OCI-LY1 (cell line): ENCODE data around the gene CNTFR.
A peak's percentile ranks its signal among the peaks of the same experiment; 100 is the strongest.

Source experiments
- H2AFZ ChIP-seq: fragments of 200-600 bp; sonication (generic), shearing (Covaris generic); 2 replicates; pipeline ENCODE4 v1.6.0; 2014; ENCODE audit warnings: antibody characterized with exemption, mild to moderate bottlenecking, low read length
- H3F3A ChIP-seq: fragments of 200-600 bp; sonication (generic), shearing (Covaris generic); 2 replicates; pipeline ENCODE4 v1.6.0; 2014; ENCODE audit warnings: mild to moderate bottlenecking, antibody characterized with exemption, low read length, moderate library complexity; ENCODE audit not compliant: insufficient read depth
- H3K27ac ChIP-seq: fragments of 200-600 bp; sonication (generic); 2 replicates; pipeline ENCODE4 v1.5.1; 2014; ENCODE audit warnings: low read length, mixed run types, mild to moderate bottlenecking, low read depth; ENCODE audit not compliant: poor library complexity, severe bottlenecking
- H3K27me3 ChIP-seq: fragments of 200-600 bp; sonication (generic); 2 replicates; pipeline ENCODE4 v1.6.0; 2014; ENCODE audit warnings: antibody characterized with exemption, mild to moderate bottlenecking, low read length, moderate library complexity; ENCODE audit not compliant: insufficient read depth
- H3K36me3 ChIP-seq: fragments of 200-600 bp; sonication (generic); 2 replicates; pipeline ENCODE4 v1.6.1; 2014; ENCODE audit warnings: mild to moderate bottlenecking, antibody characterized with exemption, low read length, moderate library complexity, mixed read lengths; ENCODE audit not compliant: insufficient read depth
- H3K4me1 ChIP-seq: fragments of 200-600 bp; sonication (generic); 2 replicates; pipeline ENCODE4 v1.5.1; 2014; ENCODE audit warnings: mild to moderate bottlenecking, low read length, moderate library complexity; ENCODE audit not compliant: insufficient read depth, severe bottlenecking
- H3K4me2 ChIP-seq: fragments of 200-600 bp; sonication (generic), shearing (Covaris generic); 2 replicates; pipeline ENCODE4 v1.6.1; 2014; ENCODE audit warnings: low read length
- H3K4me3 ChIP-seq: fragments of 200-600 bp; sonication (generic); 2 replicates; pipeline ENCODE4 v1.5.1; 2014; ENCODE audit warnings: low read length, low read depth, mild to moderate bottlenecking, mixed read lengths; ENCODE audit not compliant: poor library complexity, severe bottlenecking
- H3K79me2 ChIP-seq: fragments of 200-600 bp; shearing (Covaris generic); 2 replicates; pipeline ENCODE4 v1.6.1; 2016; ENCODE audit warnings: mixed run types, low read length, mixed read lengths; ENCODE audit not compliant: insufficient read depth
- H3K9ac ChIP-seq: fragments of 200-600 bp; sonication (generic), shearing (Covaris generic); 2 replicates; pipeline ENCODE4 v1.6.1; 2014; ENCODE audit warnings: mild to moderate bottlenecking, low read length, mixed read lengths
- H3K9me2 ChIP-seq: fragments of 200-600 bp; sonication (generic), shearing (Covaris generic); 2 replicates; pipeline ENCODE4 v1.6.1; 2014; ENCODE audit warnings: low read depth, mild to moderate bottlenecking, low read length, mixed read lengths
- H3K9me3 ChIP-seq: fragments of 200-600 bp; shearing (Covaris generic); 2 replicates; pipeline ENCODE4 v1.6.1; 2014; ENCODE audit warnings: low read length, mixed read lengths
- H4K20me1 ChIP-seq: fragments of 200-600 bp; sonication (generic), shearing (Covaris generic); 2 replicates; pipeline ENCODE4 v1.6.0; 2016; ENCODE audit warnings: mild to moderate bottlenecking, low read length; ENCODE audit not compliant: insufficient read depth
- EZH2 ChIP-seq: fragments of 200-600 bp; sonication (generic), shearing (Covaris generic); IDR thresholded peaks from 2 replicates; pipeline ENCODE4 v1.8.0; 2017; ENCODE audit warnings: borderline replicate concordance, mixed run types, mild to moderate bottlenecking, antibody characterized with exemption, low read length, moderate library complexity, mixed read lengths
- TF ChIP-seq, protein P1 (sequence below): fragments of 200-600 bp; sonication (generic), shearing (Covaris generic); IDR thresholded peaks from 2 replicates; pipeline ENCODE4 v1.5.1; 2017; ENCODE audit warnings: mild to moderate bottlenecking, antibody characterized with exemption, low read length, moderate library complexity, mixed read lengths

CNTFR gene

GRCh38 chr9:34519321-34520020 is 70.1 kb downstream of the CNTFR start:
- Histone ChIP-seq H3K4me3 (no peak overlapping the region), H3F3A (no peaks in the 10 kb centered on the region), H3K79me2 (no peaks in the 10 kb centered on the region), H4K20me1 (no peaks in the 10 kb centered on the region), H3K4me1 (peaks cover 9% of the 10 kb centered on the region), H3K36me3 (no peaks in the 10 kb centered on the region), H3K9ac (no peak overlapping the region), H3K9me2 (no peaks in the 10 kb centered on the region), H3K4me2 (no peak overlapping the region), H3K27ac (no peak overlapping the region), H3K27me3 (peaks cover 16% of the 10 kb centered on the region), H2AFZ (no peak overlapping the region), H3K9me3 (no peaks in the 10 kb centered on the region)
- TF ChIP-seq EZH2, result no peak
- TF ChIP-seq, protein P1, sequence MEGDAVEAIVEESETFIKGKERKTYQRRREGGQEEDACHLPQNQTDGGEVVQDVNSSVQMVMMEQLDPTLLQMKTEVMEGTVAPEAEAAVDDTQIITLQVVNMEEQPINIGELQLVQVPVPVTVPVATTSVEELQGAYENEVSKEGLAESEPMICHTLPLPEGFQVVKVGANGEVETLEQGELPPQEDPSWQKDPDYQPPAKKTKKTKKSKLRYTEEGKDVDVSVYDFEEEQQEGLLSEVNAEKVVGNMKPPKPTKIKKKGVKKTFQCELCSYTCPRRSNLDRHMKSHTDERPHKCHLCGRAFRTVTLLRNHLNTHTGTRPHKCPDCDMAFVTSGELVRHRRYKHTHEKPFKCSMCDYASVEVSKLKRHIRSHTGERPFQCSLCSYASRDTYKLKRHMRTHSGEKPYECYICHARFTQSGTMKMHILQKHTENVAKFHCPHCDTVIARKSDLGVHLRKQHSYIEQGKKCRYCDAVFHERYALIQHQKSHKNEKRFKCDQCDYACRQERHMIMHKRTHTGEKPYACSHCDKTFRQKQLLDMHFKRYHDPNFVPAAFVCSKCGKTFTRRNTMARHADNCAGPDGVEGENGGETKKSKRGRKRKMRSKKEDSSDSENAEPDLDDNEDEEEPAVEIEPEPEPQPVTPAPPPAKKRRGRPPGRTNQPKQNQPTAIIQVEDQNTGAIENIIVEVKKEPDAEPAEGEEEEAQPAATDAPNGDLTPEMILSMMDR, result peak; percentile 34; the same call in 1 of the 2 replicates

DNA sequence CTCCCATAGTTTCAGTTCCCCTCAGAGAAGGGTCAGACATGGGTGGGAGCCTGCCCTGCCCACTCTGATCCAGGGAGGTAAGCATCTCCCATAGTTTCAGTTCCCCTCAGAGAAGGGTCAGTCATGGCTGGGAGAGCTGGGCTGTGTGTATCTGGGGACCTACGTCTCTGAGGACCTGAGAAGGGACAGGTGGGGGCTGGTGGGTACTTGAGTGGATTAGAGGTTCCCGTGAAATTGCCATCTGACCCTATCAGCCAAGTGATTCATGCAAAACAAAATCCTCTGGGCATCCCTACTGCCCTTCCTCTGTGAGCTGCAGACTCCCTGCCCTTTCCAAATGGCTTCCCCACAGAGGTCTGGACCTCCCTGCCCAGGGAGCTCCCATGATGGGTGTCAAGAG is 70.6 kb downstream of the CNTFR start:
- H4K20me1 ChIP-seq, result no peaks in the 10 kb centered on the region
- H3K79me2 ChIP-seq, result no peaks in the 10 kb centered on the region
- no peak overlapping the region for H3K4me3 ChIP-seq
- H3K9me3 ChIP-seq, result no peaks in the 10 kb centered on the region
- H3K4me1 ChIP-seq, result peaks cover 9% of the 10 kb centered on the region
- no peak overlapping the region for H3K4me2 ChIP-seq
- H3F3A ChIP-seq, result no peaks in the 10 kb centered on the region
- H3K27ac ChIP-seq, result no peak overlapping the region
- H3K27me3 ChIP-seq, result peaks cover 16% of the 10 kb centered on the region; the same call in 1 of the 2 replicates
- no peaks in the 10 kb centered on the region for H3K36me3 ChIP-seq
- H2AFZ ChIP-seq, result no peak overlapping the region
- H3K9me2 ChIP-seq, result no peaks in the 10 kb centered on the region
- no peak overlapping the region for H3K9ac ChIP-seq
- TF ChIP-seq, protein P1, result no peak
- TF ChIP-seq EZH2, result no peak

- Histone ChIP-seq H3K9me3 (no peaks in the 10 kb centered on the region), H3K9ac (no peak overlapping the region)
Observed at GRCh38 chr9:34518110-34518616, 71.4 kb downstream of the CNTFR start.

More at GRCh38 chr9:34518110-34518616, 71.4 kb downstream of the CNTFR start:
- Histone ChIP-seq H3F3A (no peaks in the 10 kb centered on the region), H3K27me3 (peaks cover 16% of the 10 kb centered on the region; the same call in 1 of the 2 replicates), H3K79me2 (no peaks in the 10 kb centered on the region), H3K9me2 (no peaks in the 10 kb centered on the region), H4K20me1 (no peaks in the 10 kb centered on the region), H3K36me3 (no peaks in the 10 kb centered on the region), H3K27ac (no peak overlapping the region), H3K4me3 (no peak overlapping the region), H3K4me1 (peaks cover 5% of the 10 kb centered on the region), H3K4me2 (no peak overlapping the region), H2AFZ (no peak overlapping the region)
- TF ChIP-seq, protein P1, result no peak
- TF ChIP-seq EZH2, result no peak
